Panc1 (cell line): ENCODE data around the gene EEIG2. TPM values are rescaled to one million over a fixed set of nuclear protein-coding genes. Genes with fewer than 3 reads are reported as not detected.

Source experiments
- ATAC-seq: fragments of 200-7000 bp; cut with Tn5 transposase; 2 replicates; pipeline ENCODE4 v1.9.1; 2020; ENCODE audit warnings: mild to moderate bottlenecking, moderate library complexity
- BruUV-seq: library from RNA; stranded (reverse); fragments of 400-500 nt; replicated peaks from 2 replicates; lab custom pipeline; 2021; lab: Mats Ljungman, UMichigan
- CTCF ChIA-PET: fragments of 300-600 bp; sonication (Branson Sonifier 250); formaldehyde crosslinking; loops from one replicate; lab custom pipeline; 2022; ENCODE audit warnings: antibody characterized with exemption; lab: Charles Lee
- POLR2A ChIA-PET: fragments of 300-600 bp; sonication (Branson Sonifier 250); formaldehyde crosslinking; loops from one replicate; lab custom pipeline; 2022; ENCODE audit warnings: antibody characterized with exemption; lab: Charles Lee
- DNase-seq: peaks from one replicate; pipeline ENCODE4 v3.0.0-alpha.2; 2010; ENCODE audit warnings: low read depth, low spot score
- H3K27ac ChIP-seq: 2 replicates; pipeline ENCODE4 v1.5.1; 2011; ENCODE audit warnings: mild to moderate bottlenecking, low read length, inconsistent platforms
- H3K27me3 ChIP-seq: fragments of 200-500 bp; sonication (Bioruptor generic); 2 replicates; pipeline ENCODE4 v1.6.0; 2014; ENCODE audit warnings: low read length, inconsistent platforms; ENCODE audit not compliant: control insufficient read depth, insufficient read depth
- H3K36me3 ChIP-seq: fragments of 200-500 bp; sonication (Bioruptor generic); 2 replicates; pipeline ENCODE4 v1.5.1; 2014; ENCODE audit warnings: inconsistent platforms, mild to moderate bottlenecking, low read length, moderate library complexity; ENCODE audit not compliant: control insufficient read depth, insufficient read depth
- H3K4me1 ChIP-seq: 2 replicates; pipeline ENCODE4 v1.5.1; 2011; ENCODE audit warnings: inconsistent platforms, mild to moderate bottlenecking, low read length, moderate library complexity; ENCODE audit not compliant: control insufficient read depth, insufficient read depth
- H3K4me3 ChIP-seq, 2 experiments: 2 replicates each; pipeline ENCODE4 v1.5.1; 2011 to 2012; ENCODE audit warnings: low read depth in 2 of 2, low read length in 2 of 2, mild to moderate bottlenecking in 2 of 2, inconsistent platforms in 1 of 2, moderate library complexity in 1 of 2
- H3K9me3 ChIP-seq: fragments of 200-500 bp; sonication (Bioruptor generic); 2 replicates; pipeline ENCODE4 v1.5.1; 2014; ENCODE audit warnings: low read depth, mild to moderate bottlenecking, inconsistent platforms, low read length, moderate library complexity; ENCODE audit not compliant: control insufficient read depth, insufficient read depth
- POLR2AphosphoS5 ChIP-seq: IDR thresholded peaks from 2 replicates; pipeline ENCODE4 v1.6.1; 2012; ENCODE audit warnings: mild to moderate bottlenecking, low read depth, low read length, moderate library complexity
- SIN3A ChIP-seq: IDR thresholded peaks from 2 replicates; pipeline ENCODE4 v1.6.1; 2012; ENCODE audit warnings: low read depth, mild to moderate bottlenecking, low read length, moderate library complexity, borderline replicate concordance; ENCODE audit not compliant: insufficient read depth
- TCF7L2 ChIP-seq: IDR thresholded peaks from 2 replicates; pipeline ENCODE4 v1.6.1; 2011; ENCODE audit warnings: mild to moderate bottlenecking, low read depth, low read length, inconsistent platforms
- in situ Hi-C: cut with HindIII; loops from 2 replicates; pipeline ENCODE4 v1.10.0; 2016; ENCODE audit warnings: low sequenced_read_pairs, low pct_unique_long_range_greater_than_20kb
- intact Hi-C: fragments of 100-400 bp; cut with micrococcal nuclease; formaldehyde crosslinking; loops from one replicate; pipeline ENCODE4 v1.10.0; 2022; ENCODE audit not compliant: unreplicated experiment
- total RNA-seq: library from RNA; stranded (reverse); gene quantifications from one replicate; pipeline ENCODE4 v1.2.1, GENCODE V29; 2021; ENCODE audit not compliant: unreplicated experiment
- TF ChIP-seq, protein P1 (sequence below), 2 experiments: IDR thresholded peaks; 2 replicates each; pipeline ENCODE4 v1.6.1; 2011 to 2012; ENCODE audit warnings: low read depth in 2 of 2, control low read depth in 1 of 2, low read length in 1 of 2, mild to moderate bottlenecking in 1 of 2, moderate library complexity in 1 of 2; ENCODE audit not compliant: insufficient read depth in 1 of 2
- TF ChIP-seq, protein P2 (sequence below): fragments of 450-650 bp; IDR thresholded peaks from 2 replicates; pipeline ENCODE4 v1.5.1; 2017; ENCODE audit warnings: mild to moderate bottlenecking

Gene EEIG2
- total RNA-seq, 1 experiment from 2014 or later = 5.4 TPM

DNA sequence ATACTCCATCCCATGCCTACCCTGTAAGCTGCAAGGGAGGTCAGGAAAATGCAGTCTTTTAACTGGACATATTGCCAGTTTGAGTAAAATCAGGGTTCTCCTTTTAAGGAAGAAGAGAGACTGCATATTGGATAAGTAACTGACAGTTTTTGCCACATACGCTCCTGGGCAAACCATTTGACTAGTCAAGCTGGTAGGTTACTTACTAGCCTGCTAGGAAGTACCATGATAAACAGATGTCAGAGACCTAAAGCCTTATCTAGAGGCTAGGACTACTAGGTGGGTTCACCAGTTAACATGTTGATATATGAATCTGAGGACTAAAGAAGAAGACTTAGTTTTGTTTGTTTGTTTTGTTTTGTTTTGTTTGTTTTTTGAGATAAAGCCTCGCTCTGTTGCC is 33.5 kb downstream of the EEIG2 start:
- in situ Hi-C loops = no loop called here
- Histone ChIP-seq H3K27me3 (no peaks in the 10 kb centered on the region), H3K4me1 (no peaks in the 10 kb centered on the region), H3K9me3 (no peaks in the 10 kb centered on the region), H3K4me3 (no peak overlapping the region), H3K36me3 (no peaks in the 10 kb centered on the region), H3K27ac (no peak overlapping the region)
- TF ChIP-seq TCF7L2 (no peak), POLR2AphosphoS5 (no peak), SIN3A (no peak)
- TF ChIP-seq, protein P1, sequence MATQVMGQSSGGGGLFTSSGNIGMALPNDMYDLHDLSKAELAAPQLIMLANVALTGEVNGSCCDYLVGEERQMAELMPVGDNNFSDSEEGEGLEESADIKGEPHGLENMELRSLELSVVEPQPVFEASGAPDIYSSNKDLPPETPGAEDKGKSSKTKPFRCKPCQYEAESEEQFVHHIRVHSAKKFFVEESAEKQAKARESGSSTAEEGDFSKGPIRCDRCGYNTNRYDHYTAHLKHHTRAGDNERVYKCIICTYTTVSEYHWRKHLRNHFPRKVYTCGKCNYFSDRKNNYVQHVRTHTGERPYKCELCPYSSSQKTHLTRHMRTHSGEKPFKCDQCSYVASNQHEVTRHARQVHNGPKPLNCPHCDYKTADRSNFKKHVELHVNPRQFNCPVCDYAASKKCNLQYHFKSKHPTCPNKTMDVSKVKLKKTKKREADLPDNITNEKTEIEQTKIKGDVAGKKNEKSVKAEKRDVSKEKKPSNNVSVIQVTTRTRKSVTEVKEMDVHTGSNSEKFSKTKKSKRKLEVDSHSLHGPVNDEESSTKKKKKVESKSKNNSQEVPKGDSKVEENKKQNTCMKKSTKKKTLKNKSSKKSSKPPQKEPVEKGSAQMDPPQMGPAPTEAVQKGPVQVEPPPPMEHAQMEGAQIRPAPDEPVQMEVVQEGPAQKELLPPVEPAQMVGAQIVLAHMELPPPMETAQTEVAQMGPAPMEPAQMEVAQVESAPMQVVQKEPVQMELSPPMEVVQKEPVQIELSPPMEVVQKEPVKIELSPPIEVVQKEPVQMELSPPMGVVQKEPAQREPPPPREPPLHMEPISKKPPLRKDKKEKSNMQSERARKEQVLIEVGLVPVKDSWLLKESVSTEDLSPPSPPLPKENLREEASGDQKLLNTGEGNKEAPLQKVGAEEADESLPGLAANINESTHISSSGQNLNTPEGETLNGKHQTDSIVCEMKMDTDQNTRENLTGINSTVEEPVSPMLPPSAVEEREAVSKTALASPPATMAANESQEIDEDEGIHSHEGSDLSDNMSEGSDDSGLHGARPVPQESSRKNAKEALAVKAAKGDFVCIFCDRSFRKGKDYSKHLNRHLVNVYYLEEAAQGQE (IDR thresholded peaks at IDR 0.05; ENCODE audit: insufficient read depth in 1 of 2, low read depth in 2 of 2, low read length in 1 of 2) = no peak
- TF ChIP-seq, protein P2, sequence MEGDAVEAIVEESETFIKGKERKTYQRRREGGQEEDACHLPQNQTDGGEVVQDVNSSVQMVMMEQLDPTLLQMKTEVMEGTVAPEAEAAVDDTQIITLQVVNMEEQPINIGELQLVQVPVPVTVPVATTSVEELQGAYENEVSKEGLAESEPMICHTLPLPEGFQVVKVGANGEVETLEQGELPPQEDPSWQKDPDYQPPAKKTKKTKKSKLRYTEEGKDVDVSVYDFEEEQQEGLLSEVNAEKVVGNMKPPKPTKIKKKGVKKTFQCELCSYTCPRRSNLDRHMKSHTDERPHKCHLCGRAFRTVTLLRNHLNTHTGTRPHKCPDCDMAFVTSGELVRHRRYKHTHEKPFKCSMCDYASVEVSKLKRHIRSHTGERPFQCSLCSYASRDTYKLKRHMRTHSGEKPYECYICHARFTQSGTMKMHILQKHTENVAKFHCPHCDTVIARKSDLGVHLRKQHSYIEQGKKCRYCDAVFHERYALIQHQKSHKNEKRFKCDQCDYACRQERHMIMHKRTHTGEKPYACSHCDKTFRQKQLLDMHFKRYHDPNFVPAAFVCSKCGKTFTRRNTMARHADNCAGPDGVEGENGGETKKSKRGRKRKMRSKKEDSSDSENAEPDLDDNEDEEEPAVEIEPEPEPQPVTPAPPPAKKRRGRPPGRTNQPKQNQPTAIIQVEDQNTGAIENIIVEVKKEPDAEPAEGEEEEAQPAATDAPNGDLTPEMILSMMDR = no peak
- ChIA-PET POLR2A (no interaction called here), CTCF (no interaction called here)
- intact Hi-C loops = no loop called here
- no peak for DNase-seq
- BruUV-seq = no TSS peak
- no peak for ATAC-seq

DNA sequence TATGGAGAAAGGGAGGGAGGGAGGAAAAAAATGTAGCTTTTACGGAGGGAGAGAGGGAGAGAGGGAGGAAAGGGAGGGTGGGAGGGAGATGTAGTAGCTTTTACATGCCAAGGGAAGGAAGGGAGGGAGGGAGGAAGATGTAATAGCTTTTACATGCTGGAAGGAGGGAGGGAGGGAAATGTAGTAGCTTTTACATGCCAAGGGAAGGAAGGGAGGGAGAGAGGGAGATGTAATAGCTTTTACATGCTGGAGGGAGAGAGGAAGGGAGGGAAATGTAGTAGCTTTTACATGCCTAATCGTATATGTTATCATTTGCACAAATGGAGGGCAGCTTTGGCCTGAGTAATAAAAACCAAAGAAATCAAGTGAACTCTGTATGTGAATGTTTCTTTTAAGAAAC is 35.6 kb downstream of the EEIG2 start:
- H3K4me1 ChIP-seq = no peaks in the 10 kb centered on the region
- POLR2A ChIA-PET = interaction anchor here (0.6 kb wide), 1 partner anchor 16 kb away, joined by 3 read pairs; no protein-coding TSS in a partner anchor
- intact Hi-C loops = no loop called here
- DNase-seq (no peak), ATAC-seq (no peak)
- no peak overlapping the region for H3K27ac ChIP-seq
- TF ChIP-seq POLR2AphosphoS5 = no peak
- TF ChIP-seq, protein P2 = no peak
- TF ChIP-seq SIN3A = no peak
- TF ChIP-seq TCF7L2 = no peak
- TF ChIP-seq, protein P1 (IDR thresholded peaks at IDR 0.05; ENCODE audit: insufficient read depth in 1 of 2, low read depth in 2 of 2, low read length in 1 of 2) = no peak
- no TSS peak for BruUV-seq
- no peaks in the 10 kb centered on the region for H3K36me3 ChIP-seq
- H3K9me3 ChIP-seq = no peaks in the 10 kb centered on the region
- CTCF ChIA-PET = interaction anchor here (0.6 kb wide), 1 partner anchor 1377 kb away, joined by 3 read pairs; no protein-coding TSS in a partner anchor
- H3K4me3 ChIP-seq = no peak overlapping the region
- in situ Hi-C loops = no loop called here
- H3K27me3 ChIP-seq = no peaks in the 10 kb centered on the region
